HEK293 (cell line): Measurements from ENCODE around the gene CTXN3.

Experiments
- EGR2 ChIP-seq: fragments of 450-650 bp; formaldehyde crosslinking; IDR thresholded peaks from 2 replicates; pipeline ENCODE4 v1.5.1; 2016; ENCODE audit warnings: low read depth, missing biosample characterization, missing genetic modification characterization
- HOXA7 ChIP-seq: sonication (generic); formaldehyde crosslinking; IDR thresholded peaks from 2 replicates; pipeline ENCODE4 v1.8.1; 2022; ENCODE audit warnings: missing genetic modification reagents, borderline replicate concordance
- SALL2 ChIP-seq: fragments of 450-650 bp; formaldehyde crosslinking; IDR thresholded peaks from 2 replicates; pipeline ENCODE4 v1.5.0; 2017; ENCODE audit warnings: missing biosample characterization, mild to moderate bottlenecking, missing genetic modification characterization, borderline replicate concordance
- SETDB1 ChIP-seq: IDR thresholded peaks from one replicate; pipeline ENCODE4 v1.6.1; 2017; ENCODE audit warnings: mild to moderate bottlenecking, low read length, moderate library complexity, mixed read lengths; ENCODE audit not compliant: insufficient read length
- ZBTB48 ChIP-seq: fragments of 450-650 bp; formaldehyde crosslinking; IDR thresholded peaks from 2 replicates; pipeline ENCODE4 v1.5.1; 2016; ENCODE audit warnings: missing biosample characterization, missing genetic modification characterization
- ZBTB7A ChIP-seq: fragments of 450-650 bp; formaldehyde crosslinking; IDR thresholded peaks from 2 replicates; pipeline ENCODE4 v1.5.1; 2016; ENCODE audit warnings: low read depth, missing biosample characterization, missing genetic modification characterization
- ZNF121 ChIP-seq: fragments of 450-650 bp; formaldehyde crosslinking; IDR thresholded peaks from 2 replicates; pipeline ENCODE4 v1.5.1; 2016; ENCODE audit warnings: missing biosample characterization, missing genetic modification characterization
- ZNF221 ChIP-seq: fragments of 450-650 bp; formaldehyde crosslinking; IDR thresholded peaks from 2 replicates; pipeline ENCODE4 v1.5.1; 2017; ENCODE audit warnings: missing biosample characterization, missing genetic modification characterization, borderline replicate concordance
- ZNF292 ChIP-seq: fragments of 450-650 bp; formaldehyde crosslinking; IDR thresholded peaks from 2 replicates; pipeline ENCODE4 v1.5.1; 2016; ENCODE audit warnings: low read depth, missing biosample characterization, missing genetic modification characterization, borderline replicate concordance
- TF ChIP-seq, protein P1 (sequence below): fragments of 450-650 bp; formaldehyde crosslinking; IDR thresholded peaks from 2 replicates; pipeline ENCODE4 v1.5.1; 2016; ENCODE audit warnings: missing biosample characterization, missing genetic modification characterization
- TF ChIP-seq, protein P2 (sequence below): fragments of 450-650 bp; formaldehyde crosslinking; IDR thresholded peaks from 2 replicates; pipeline ENCODE4 v1.5.1; 2016; ENCODE audit warnings: missing biosample characterization, missing genetic modification characterization
- TF ChIP-seq, protein P3 (sequence below): fragments of 450-650 bp; formaldehyde crosslinking; optimal IDR thresholded peaks from 2 replicates; pipeline ENCODE3; 2016; ENCODE audit warnings: missing biosample characterization, mild to moderate bottlenecking, missing genetic modification characterization

DNA sequence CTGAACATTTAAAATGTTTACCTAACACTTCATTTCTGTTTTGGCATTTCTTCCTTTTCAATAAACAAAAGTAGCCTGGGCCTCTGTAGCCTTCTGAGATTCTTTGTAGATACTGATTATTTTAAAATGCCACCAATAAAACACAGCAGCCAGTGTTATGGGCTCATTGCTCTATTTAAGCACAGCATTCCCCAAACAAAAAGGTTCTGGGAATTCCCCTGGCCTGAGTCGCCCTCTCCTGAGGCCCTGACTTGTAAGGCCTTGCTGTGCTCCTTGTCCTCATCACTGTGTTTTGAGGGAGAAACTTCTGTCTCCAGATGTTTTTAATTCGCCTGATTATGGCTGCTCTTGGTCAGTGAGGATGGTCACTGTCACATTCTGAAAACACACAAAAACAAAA lies 33.0 kb upstream of the CTXN3 start:
- TF ChIP-seq SETDB1 (no peak), SALL2 (tag by site-specific recombination) (no peak), ZNF121 (no peak), ZBTB7A (tag by site-specific recombination) (no peak), ZNF221 (no peak), HOXA7 (CRISPR knock-in tag) (no peak), ZNF292 (tag by site-specific recombination) (no peak), ZBTB48 (no peak), EGR2 (tag by site-specific recombination) (no peak)
- TF ChIP-seq, protein P1, sequence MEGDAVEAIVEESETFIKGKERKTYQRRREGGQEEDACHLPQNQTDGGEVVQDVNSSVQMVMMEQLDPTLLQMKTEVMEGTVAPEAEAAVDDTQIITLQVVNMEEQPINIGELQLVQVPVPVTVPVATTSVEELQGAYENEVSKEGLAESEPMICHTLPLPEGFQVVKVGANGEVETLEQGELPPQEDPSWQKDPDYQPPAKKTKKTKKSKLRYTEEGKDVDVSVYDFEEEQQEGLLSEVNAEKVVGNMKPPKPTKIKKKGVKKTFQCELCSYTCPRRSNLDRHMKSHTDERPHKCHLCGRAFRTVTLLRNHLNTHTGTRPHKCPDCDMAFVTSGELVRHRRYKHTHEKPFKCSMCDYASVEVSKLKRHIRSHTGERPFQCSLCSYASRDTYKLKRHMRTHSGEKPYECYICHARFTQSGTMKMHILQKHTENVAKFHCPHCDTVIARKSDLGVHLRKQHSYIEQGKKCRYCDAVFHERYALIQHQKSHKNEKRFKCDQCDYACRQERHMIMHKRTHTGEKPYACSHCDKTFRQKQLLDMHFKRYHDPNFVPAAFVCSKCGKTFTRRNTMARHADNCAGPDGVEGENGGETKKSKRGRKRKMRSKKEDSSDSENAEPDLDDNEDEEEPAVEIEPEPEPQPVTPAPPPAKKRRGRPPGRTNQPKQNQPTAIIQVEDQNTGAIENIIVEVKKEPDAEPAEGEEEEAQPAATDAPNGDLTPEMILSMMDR (tag by site-specific recombination), result no peak
- TF ChIP-seq, protein P2, sequence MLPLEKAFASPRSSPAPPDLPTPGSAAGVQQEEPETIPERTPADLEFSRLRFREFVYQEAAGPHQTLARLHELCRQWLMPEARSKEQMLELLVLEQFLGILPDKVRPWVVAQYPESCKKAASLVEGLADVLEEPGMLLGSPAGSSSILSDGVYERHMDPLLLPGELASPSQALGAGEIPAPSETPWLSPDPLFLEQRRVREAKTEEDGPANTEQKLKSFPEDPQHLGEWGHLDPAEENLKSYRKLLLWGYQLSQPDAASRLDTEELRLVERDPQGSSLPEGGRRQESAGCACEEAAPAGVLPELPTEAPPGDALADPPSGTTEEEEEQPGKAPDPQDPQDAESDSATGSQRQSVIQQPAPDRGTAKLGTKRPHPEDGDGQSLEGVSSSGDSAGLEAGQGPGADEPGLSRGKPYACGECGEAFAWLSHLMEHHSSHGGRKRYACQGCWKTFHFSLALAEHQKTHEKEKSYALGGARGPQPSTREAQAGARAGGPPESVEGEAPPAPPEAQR (tag by site-specific recombination), result no peak
- TF ChIP-seq, protein P3, sequence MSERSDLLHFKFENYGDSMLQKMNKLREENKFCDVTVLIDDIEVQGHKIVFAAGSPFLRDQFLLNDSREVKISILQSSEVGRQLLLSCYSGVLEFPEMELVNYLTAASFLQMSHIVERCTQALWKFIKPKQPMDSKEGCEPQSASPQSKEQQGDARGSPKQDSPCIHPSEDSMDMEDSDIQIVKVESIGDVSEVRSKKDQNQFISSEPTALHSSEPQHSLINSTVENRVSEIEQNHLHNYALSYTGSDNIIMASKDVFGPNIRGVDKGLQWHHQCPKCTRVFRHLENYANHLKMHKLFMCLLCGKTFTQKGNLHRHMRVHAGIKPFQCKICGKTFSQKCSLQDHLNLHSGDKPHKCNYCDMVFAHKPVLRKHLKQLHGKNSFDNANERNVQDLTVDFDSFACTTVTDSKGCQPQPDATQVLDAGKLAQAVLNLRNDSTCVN, result no peak
